SK-N-SH treated with all-trans-retinoic acid at 6 μM for 48 hours (cell line): ENCODE measurements around the gene ARHGDIB.

Experiments
- ATAC-seq: fragments of 200-7000 bp; cut with Tn5 transposase; 3 replicates; pipeline ENCODE4 v1.9.1; 2020; ENCODE audit warnings: mild to moderate bottlenecking, moderate library complexity
- ARNTL ChIP-seq: fragments of 450-650 bp; formaldehyde crosslinking; IDR thresholded peaks from 2 replicates; pipeline ENCODE4 v1.5.0; 2020; ENCODE audit warnings: low read depth, mild to moderate bottlenecking, moderate library complexity, borderline replicate concordance
- BACH2 ChIP-seq: fragments of 250-450 bp; sonication (Bioruptor Pico); IDR thresholded peaks from 2 replicates; pipeline ENCODE4 v1.9.0; 2021; ENCODE audit warnings: mild to moderate bottlenecking, borderline replicate concordance
- CREB5 ChIP-seq: fragments of 250-450 bp; sonication (Bioruptor Pico); IDR thresholded peaks from 2 replicates; pipeline ENCODE4 v1.5.1; 2020; ENCODE audit warnings: low read depth, mild to moderate bottlenecking, moderate library complexity
- CSDC2 ChIP-seq: fragments of 250-450 bp; sonication (Bioruptor Pico); IDR thresholded peaks from 2 replicates; pipeline ENCODE4 v1.5.0; 2020; ENCODE audit warnings: mild to moderate bottlenecking, moderate library complexity
- ESRRG ChIP-seq: fragments of 250-450 bp; sonication (Bioruptor Pico); IDR thresholded peaks from 2 replicates; pipeline ENCODE4 v1.6.1; 2021; ENCODE audit warnings: mild to moderate bottlenecking
- GLIS3 ChIP-seq: fragments of 250-450 bp; sonication (Bioruptor Pico); IDR thresholded peaks from 2 replicates; pipeline ENCODE4 v1.5.0; 2020; ENCODE audit warnings: mild to moderate bottlenecking, moderate library complexity
- ISL1 ChIP-seq: fragments of 250-450 bp; sonication (Bioruptor Pico); IDR thresholded peaks from 2 replicates; pipeline ENCODE4 v2.1.2; 2022; ENCODE audit warnings: mild to moderate bottlenecking, moderate library complexity
- OSR1 ChIP-seq: fragments of 250-450 bp; sonication (Bioruptor Pico); IDR thresholded peaks from 2 replicates; pipeline ENCODE4 v1.8.0; 2022; ENCODE audit warnings: moderate library complexity, mild to moderate bottlenecking, inconsistent platforms
- PATZ1 ChIP-seq: fragments of 250-450 bp; sonication (Bioruptor Pico); IDR thresholded peaks from 2 replicates; pipeline ENCODE4 v1.8.0; 2020; ENCODE audit warnings: mild to moderate bottlenecking, moderate library complexity, borderline replicate concordance
- POU6F1 ChIP-seq: fragments of 250-450 bp; sonication (Bioruptor Pico); IDR thresholded peaks from 2 replicates; pipeline ENCODE4 v1.8.0; 2021; ENCODE audit warnings: low read depth, mild to moderate bottlenecking, moderate library complexity, borderline replicate concordance
- PPARA ChIP-seq: fragments of 250-450 bp; sonication (Bioruptor Pico); IDR thresholded peaks from 2 replicates; pipeline ENCODE4 v1.5.0; 2020; ENCODE audit warnings: mild to moderate bottlenecking, borderline replicate concordance
- RARB ChIP-seq: fragments of 250-450 bp; sonication (Bioruptor Pico); IDR thresholded peaks from 2 replicates; pipeline ENCODE4 v1.8.0; 2021; ENCODE audit warnings: mild to moderate bottlenecking, moderate library complexity
- SNAI2 ChIP-seq: fragments of 250-450 bp; sonication (Bioruptor Pico); IDR thresholded peaks from 2 replicates; pipeline ENCODE4 v1.5.0; 2020; ENCODE audit warnings: mild to moderate bottlenecking, moderate library complexity
- TCF4 ChIP-seq: fragments of 250-450 bp; sonication (Bioruptor Pico); IDR thresholded peaks from 2 replicates; pipeline ENCODE4 v1.8.0; 2021; ENCODE audit warnings: mild to moderate bottlenecking, moderate library complexity, borderline replicate concordance
- TOX ChIP-seq: fragments of 250-450 bp; sonication (Bioruptor Pico); IDR thresholded peaks from 2 replicates; pipeline ENCODE4 v1.8.0; 2021; ENCODE audit warnings: mild to moderate bottlenecking, moderate library complexity, borderline replicate concordance
- TSHZ2 ChIP-seq: fragments of 250-450 bp; sonication (Bioruptor Pico); IDR thresholded peaks from 2 replicates; pipeline ENCODE4 v1.5.0; 2020; ENCODE audit warnings: mild to moderate bottlenecking, moderate library complexity
- ZC3H10 ChIP-seq: fragments of 250-450 bp; sonication (Bioruptor Pico); IDR thresholded peaks from 2 replicates; pipeline ENCODE4 v1.5.1; 2021; ENCODE audit warnings: mild to moderate bottlenecking, moderate library complexity
- ZFP3 ChIP-seq: fragments of 250-450 bp; sonication (Bioruptor Pico); IDR thresholded peaks from 2 replicates; pipeline ENCODE4 v1.5.0; 2020; ENCODE audit warnings: mild to moderate bottlenecking, moderate library complexity
- ZNF565 ChIP-seq: fragments of 450-650 bp; formaldehyde crosslinking; conservative IDR thresholded peaks from 2 replicates; pipeline ENCODE4 v1.5.0; 2020; ENCODE audit warnings: low read depth, mild to moderate bottlenecking, moderate library complexity
- ZNF70 ChIP-seq: fragments of 450-650 bp; formaldehyde crosslinking; IDR thresholded peaks from 2 replicates; pipeline ENCODE4 v1.5.0; 2020; ENCODE audit warnings: mild to moderate bottlenecking, moderate library complexity
- ZNF8 ChIP-seq: fragments of 450-650 bp; formaldehyde crosslinking; IDR thresholded peaks from 2 replicates; pipeline ENCODE4 v1.5.0; 2020; ENCODE audit warnings: mild to moderate bottlenecking, moderate library complexity

The ARHGDIB gene

GRCh38 chr12:14942196-14942931 lies 19.0 kb downstream of the ARHGDIB start (continued):
- TF ChIP-seq POU6F1 (CRISPR knock-in tag), result no peak
- no peak for TF ChIP-seq CREB5 (CRISPR knock-in tag)
- no peak for TF ChIP-seq ARNTL (CRISPR knock-in tag)
- TF ChIP-seq CSDC2 (CRISPR knock-in tag), result no peak

- TF ChIP-seq ISL1 (CRISPR knock-in tag) (no peak), ZC3H10 (CRISPR knock-in tag) (no peak), BACH2 (CRISPR knock-in tag) (no peak), OSR1 (CRISPR knock-in tag) (no peak), TCF4 (no peak), CSDC2 (CRISPR knock-in tag) (no peak), POU6F1 (CRISPR knock-in tag) (no peak), ZNF8 (no peak), GLIS3 (CRISPR knock-in tag) (no peak), RARB (CRISPR knock-in tag) (no peak), TSHZ2 (CRISPR knock-in tag) (no peak), ZFP3 (CRISPR knock-in tag) (no peak)
Measured at GRCh38 chr12:14941369-14941768, 20.0 kb downstream of the ARHGDIB start.

GRCh38 chr12:14938301-14938700 lies 23.1 kb downstream of the ARHGDIB start, which contains the start of gene ERP27:
Gene ERP27, minus strand, starts transcription at chr12:14938537. Its CDS starts 29 bp downstream, at chr12:14938508.
- TF ChIP-seq CSDC2 (CRISPR knock-in tag), result no peak
- no peak for TF ChIP-seq ZNF70 (CRISPR knock-in tag)
- TF ChIP-seq ZNF565, result no peak
- no peak for TF ChIP-seq ISL1 (CRISPR knock-in tag)
- TF ChIP-seq GLIS3 (CRISPR knock-in tag), result no peak
- no peak for TF ChIP-seq PPARA (CRISPR knock-in tag)
- no peak for TF ChIP-seq ARNTL (CRISPR knock-in tag)
- no peak for ATAC-seq

More at GRCh38 chr12:14941369-14941768, 20.0 kb downstream of the ARHGDIB start:
- no peak for ATAC-seq

GRCh38 chr12:14937689-14938088 lies 23.7 kb downstream of the ARHGDIB start:
- ATAC-seq, result peak; percentile 31; the same call in 2 of the 3 replicates
- TF ChIP-seq ZNF565 (no peak), RARB (CRISPR knock-in tag) (no peak), PATZ1 (CRISPR knock-in tag) (no peak), ESRRG (CRISPR knock-in tag) (no peak), TSHZ2 (CRISPR knock-in tag) (no peak), ZC3H10 (CRISPR knock-in tag) (no peak), BACH2 (CRISPR knock-in tag) (no peak), TOX (CRISPR knock-in tag) (no peak), ZFP3 (CRISPR knock-in tag) (no peak), ZNF70 (CRISPR knock-in tag) (no peak), TCF4 (no peak), SNAI2 (no peak), CSDC2 (CRISPR knock-in tag) (no peak), GLIS3 (CRISPR knock-in tag) (no peak), ZNF8 (no peak)
